Stomach smooth muscle (tissue), 2 donors: ENCODE data around the gene GATA5.

Experiments
- H3K27ac ChIP-seq: one replicate; pipeline ENCODE4 v1.7.0; 2013; ENCODE audit warnings: mild to moderate bottlenecking, low read length, inconsistent platforms
- H3K27me3 ChIP-seq, 2 donors: one replicate each; pipeline ENCODE4 v1.7.0; 2013; ENCODE audit warnings: low read length in 2 of 2; ENCODE audit not compliant: insufficient read depth in 2 of 2, control insufficient read depth in 1 of 2
- H3K36me3 ChIP-seq, 2 donors: one replicate each; pipeline ENCODE4 v1.7.0; 2013; ENCODE audit warnings: low read length in 2 of 2; ENCODE audit not compliant: control insufficient read depth in 2 of 2, insufficient read depth in 2 of 2
- H3K4me1 ChIP-seq: one replicate; pipeline ENCODE4 v1.7.0; 2013; ENCODE audit warnings: low read length; ENCODE audit not compliant: control insufficient read depth, insufficient read depth
- H3K4me3 ChIP-seq, 2 donors: one replicate each; pipeline ENCODE4 v1.7.0; 2013; ENCODE audit warnings: low read length in 2 of 2
- H3K9ac ChIP-seq, 2 donors: one replicate each; pipeline ENCODE4 v1.7.0; 2013; ENCODE audit warnings: low read length in 2 of 2, mild to moderate bottlenecking in 1 of 2
- H3K9me3 ChIP-seq, 2 donors: one replicate each; pipeline ENCODE4 v1.7.0; 2013; ENCODE audit warnings: low read length in 2 of 2; ENCODE audit not compliant: control insufficient read depth in 2 of 2
- donor health status: healthy.
- donor health status: Pancreatic carcinoma.

GATA5 gene

GRCh38 chr20:62480318-62480717 is 4.5 kb upstream of the GATA5 start:
- no peaks in the 10 kb centered on the region for H3K36me3 ChIP-seq

DNA sequence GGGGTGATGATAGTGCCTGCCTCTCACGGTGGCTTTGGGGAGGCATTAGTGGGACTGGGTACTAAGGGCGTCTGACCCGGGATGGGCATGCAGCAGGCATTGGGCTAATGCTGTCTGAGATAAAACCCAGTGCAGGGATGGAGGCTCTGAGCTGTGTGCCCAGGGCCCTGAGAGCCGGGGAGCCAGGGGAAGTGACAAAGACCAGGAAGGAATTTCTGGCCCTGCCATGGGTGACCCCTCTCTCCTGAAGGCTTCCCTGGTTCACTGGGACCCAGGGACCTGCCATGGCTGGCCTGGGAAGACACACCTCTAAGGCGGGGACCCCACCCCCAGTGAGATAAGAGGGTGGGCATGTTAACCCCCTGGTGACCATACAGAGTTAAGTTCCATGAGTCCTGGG is 3.9 kb upstream of the GATA5 start:
- no peak overlapping the region for H3K27ac ChIP-seq
- H3K9ac ChIP-seq = no peak overlapping the region
- no peaks in the 10 kb centered on the region for H3K9me3 ChIP-seq
- H3K4me1 ChIP-seq = peaks cover 12% of the 10 kb centered on the region
- no peak overlapping the region for H3K4me3 ChIP-seq
- no peaks in the 10 kb centered on the region for H3K36me3 ChIP-seq
- H3K27me3 ChIP-seq = peaks cover 54 to 80% of the 10 kb centered on the region in 2 donors

More at GRCh38 chr20:62480318-62480717, 4.5 kb upstream of the GATA5 start:
- Histone ChIP-seq H3K27ac (no peak overlapping the region), H3K4me1 (peaks cover 11% of the 10 kb centered on the region), H3K4me3 (no peak overlapping the region), H3K9me3 (no peaks in the 10 kb centered on the region), H3K27me3 (peaks cover 52 to 80% of the 10 kb centered on the region in 2 donors), H3K9ac (no peak overlapping the region)

GRCh38 chr20:62479156-62479555 is 3.4 kb upstream of the GATA5 start:
- H3K36me3 ChIP-seq = no peaks in the 10 kb centered on the region
- no peak overlapping the region for H3K9ac ChIP-seq
- H3K4me3 ChIP-seq = no peak overlapping the region
- H3K9me3 ChIP-seq = no peaks in the 10 kb centered on the region
- H3K4me1 ChIP-seq = peaks cover 14% of the 10 kb centered on the region
- peaks cover 55 to 80% of the 10 kb centered on the region in 2 donors for H3K27me3 ChIP-seq
- H3K27ac ChIP-seq = no peak overlapping the region

GRCh38 chr20:62477669-62478455 is 2.1 kb upstream of the GATA5 start:
- Histone ChIP-seq H3K27me3 (peaks cover 48 to 79% of the 10 kb centered on the region in 2 donors), H3K4me3 (no peak overlapping the region), H3K9me3 (no peaks in the 10 kb centered on the region), H3K27ac (no peak overlapping the region), H3K9ac (no peak overlapping the region), H3K36me3 (no peaks in the 10 kb centered on the region), H3K4me1 (peaks cover 14% of the 10 kb centered on the region)

DNA sequence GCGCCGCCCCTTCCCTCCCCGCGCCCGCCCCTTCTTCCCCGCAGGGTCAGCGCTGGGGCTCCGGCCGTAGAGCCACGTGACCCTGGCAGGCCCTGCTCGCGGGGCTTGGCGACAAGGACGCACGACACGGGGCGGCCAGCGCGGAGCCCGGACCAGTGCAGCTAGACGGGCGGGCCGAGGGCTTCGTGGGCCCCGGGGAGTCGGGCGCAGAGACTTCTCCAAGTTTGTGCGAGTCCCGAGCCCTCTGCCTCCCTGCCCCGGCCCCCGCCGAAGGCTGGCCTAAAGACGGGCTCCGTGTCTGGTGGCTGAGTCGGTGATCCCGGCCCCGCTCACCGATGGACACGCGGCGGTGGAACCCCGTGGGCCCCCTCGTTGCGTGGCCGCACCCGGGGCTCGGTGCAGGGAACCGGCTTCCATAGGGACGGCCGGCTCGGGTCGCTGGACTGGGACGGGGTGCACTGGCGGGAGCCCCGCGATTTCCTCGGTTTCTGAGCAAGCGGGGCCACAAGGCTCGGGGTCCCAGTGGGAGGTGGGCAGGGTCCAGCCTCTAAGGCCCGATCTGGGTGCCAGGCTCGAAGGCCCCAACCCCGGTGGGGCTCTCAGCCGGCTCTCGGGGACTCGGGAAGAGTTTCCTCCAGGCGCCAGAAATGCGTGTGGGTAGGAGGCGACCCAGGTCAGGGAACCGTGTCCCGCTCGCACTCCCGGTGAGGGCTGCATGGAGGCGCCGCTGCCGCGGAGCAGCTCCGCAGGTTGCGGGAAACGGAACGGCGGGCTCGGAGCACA is 452 bp upstream of the GATA5 start:
- peaks cover 14% of the 10 kb centered on the region for H3K4me1 ChIP-seq
- peaks cover 35 to 63% of the 10 kb centered on the region in 2 donors for H3K27me3 ChIP-seq
- H3K36me3 ChIP-seq = no peaks in the 10 kb centered on the region
- no peak overlapping the region for H3K27ac ChIP-seq
- H3K9me3 ChIP-seq = no peaks in the 10 kb centered on the region
- H3K4me3 ChIP-seq = peak overlapping the region in 1 of 2 donors; percentile 54
- H3K9ac ChIP-seq = no peak overlapping the region

- H3K9ac ChIP-seq = no peak overlapping the region
- no peaks in the 10 kb centered on the region for H3K9me3 ChIP-seq
- H3K36me3 ChIP-seq = no peaks in the 10 kb centered on the region
- H3K27ac ChIP-seq = no peak overlapping the region
- H3K27me3 ChIP-seq = peaks cover 32 to 54% of the 10 kb centered on the region in 2 donors
- H3K4me1 ChIP-seq = peaks cover 14% of the 10 kb centered on the region
- peak overlapping the region in 1 of 2 donors; percentile 47 for H3K4me3 ChIP-seq
These were observed 596 bp downstream of the GATA5 start for GRCh38 chr20:62475027-62475771.

- Histone ChIP-seq H3K9ac (no peak overlapping the region), H3K9me3 (no peaks in the 10 kb centered on the region), H3K4me3 (peak overlapping the region in 1 of 2 donors; percentile 47), H3K27me3 (peaks cover 32 to 54% of the 10 kb centered on the region in 2 donors), H3K27ac (no peak overlapping the region), H3K36me3 (no peaks in the 10 kb centered on the region), H3K4me1 (peaks cover 14% of the 10 kb centered on the region)
These were observed 1.2 kb downstream of the GATA5 start for GRCh38 chr20:62474604-62475026.

GRCh38 chr20:62473717-62474603 is 1.8 kb downstream of the GATA5 start:
- Histone ChIP-seq H3K4me3 (no peak overlapping the region), H3K36me3 (no peaks in the 10 kb centered on the region), H3K9ac (no peak overlapping the region), H3K9me3 (no peaks in the 10 kb centered on the region), H3K27ac (no peak overlapping the region), H3K27me3 (peaks cover 27 to 47% of the 10 kb centered on the region in 2 donors), H3K4me1 (peaks cover 16% of the 10 kb centered on the region)

DNA sequence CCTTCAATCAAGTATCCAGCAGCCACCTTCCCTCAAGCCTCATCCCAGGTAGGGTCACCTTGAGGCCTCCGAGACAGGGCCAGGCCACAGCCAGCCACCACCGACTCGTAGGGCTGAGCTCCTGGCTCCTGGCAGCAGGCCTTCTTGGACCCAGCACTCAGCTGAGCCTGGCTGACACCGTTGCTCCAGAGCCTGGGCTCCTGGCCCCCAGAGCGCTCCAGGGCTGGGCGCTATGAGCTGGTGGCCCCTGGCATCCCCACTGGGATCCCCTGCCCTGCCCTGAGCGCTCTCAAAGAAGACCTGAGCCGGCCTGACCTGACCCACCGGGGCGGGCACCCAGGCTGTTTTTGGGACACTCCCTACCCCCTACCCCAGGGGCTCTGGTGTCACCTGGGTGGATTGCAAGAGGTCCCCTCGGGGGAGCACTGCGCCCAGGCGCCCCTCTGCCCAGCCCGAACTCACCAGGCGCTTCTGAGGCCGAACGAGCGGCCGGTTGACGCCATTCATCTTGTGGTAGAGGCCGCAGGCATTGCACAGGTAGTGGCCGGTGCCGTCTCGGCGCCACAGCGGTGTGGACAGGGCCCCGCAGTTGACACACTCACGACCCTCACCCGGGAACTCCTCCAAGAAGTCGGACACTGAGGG is 2.7 kb downstream of the GATA5 start:
- H3K4me1 ChIP-seq = peaks cover 16% of the 10 kb centered on the region
- no peaks in the 10 kb centered on the region for H3K9me3 ChIP-seq
- peaks cover 21 to 40% of the 10 kb centered on the region in 2 donors for H3K27me3 ChIP-seq
- no peak overlapping the region for H3K9ac ChIP-seq
- H3K27ac ChIP-seq = no peak overlapping the region
- no peak overlapping the region for H3K4me3 ChIP-seq
- no peaks in the 10 kb centered on the region for H3K36me3 ChIP-seq
